C4-2B (cell line): ENCODE data around the gene ERICH2.

Experiments
- CTCF ChIP-seq: fragments of 450-650 bp; conservative IDR thresholded peaks from 2 replicates; pipeline ENCODE4 v1.5.1; 2017; ENCODE audit warnings: mild to moderate bottlenecking
- ZFX ChIP-seq: fragments of 450-650 bp; IDR thresholded peaks from 2 replicates; pipeline ENCODE4 v1.6.1; 2017

DNA sequence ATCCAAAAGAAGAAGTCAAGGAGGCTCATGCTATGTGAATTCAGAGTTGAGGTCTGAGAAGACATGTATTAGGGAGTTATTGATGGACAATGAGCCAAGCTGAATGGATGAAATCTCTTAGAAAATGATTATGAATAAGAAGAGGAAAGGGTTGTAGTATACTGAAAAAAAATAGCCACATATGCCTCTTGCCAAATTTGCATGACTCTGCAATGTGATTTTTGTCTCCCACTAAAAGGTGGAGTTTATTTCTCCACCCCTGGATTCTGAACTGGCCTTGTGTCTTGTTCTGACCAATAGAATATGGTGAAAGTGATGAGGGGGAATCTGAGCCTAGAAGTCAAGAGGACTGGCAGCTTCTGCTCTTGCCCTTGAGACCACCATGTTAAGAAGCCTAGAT, 8.6 kb upstream of the ERICH2 start:
- TF ChIP-seq CTCF, result no peak
- TF ChIP-seq ZFX, result no peak
